GM21576 (cell line): ENCODE results near the gene RSRC2.
"Not testable (repeated sequence)": the region's sequence is repeated elsewhere in the genome, so short reads cannot be mapped to it uniquely, and the experiment has no call there.

Source experiments
- ATAC-seq: cut with Tn5 transposase; IDR thresholded peaks from one replicate; pipeline ENCODE4 v1.9.1; 2021; ENCODE audit warnings: mild to moderate bottlenecking, moderate library complexity; ENCODE audit not compliant: unreplicated experiment

The RSRC2 gene, protein sequence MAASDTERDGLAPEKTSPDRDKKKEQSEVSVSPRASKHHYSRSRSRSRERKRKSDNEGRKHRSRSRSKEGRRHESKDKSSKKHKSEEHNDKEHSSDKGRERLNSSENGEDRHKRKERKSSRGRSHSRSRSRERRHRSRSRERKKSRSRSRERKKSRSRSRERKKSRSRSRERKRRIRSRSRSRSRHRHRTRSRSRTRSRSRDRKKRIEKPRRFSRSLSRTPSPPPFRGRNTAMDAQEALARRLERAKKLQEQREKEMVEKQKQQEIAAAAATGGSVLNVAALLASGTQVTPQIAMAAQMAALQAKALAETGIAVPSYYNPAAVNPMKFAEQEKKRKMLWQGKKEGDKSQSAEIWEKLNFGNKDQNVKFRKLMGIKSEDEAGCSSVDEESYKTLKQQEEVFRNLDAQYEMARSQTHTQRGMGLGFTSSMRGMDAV

DNA sequence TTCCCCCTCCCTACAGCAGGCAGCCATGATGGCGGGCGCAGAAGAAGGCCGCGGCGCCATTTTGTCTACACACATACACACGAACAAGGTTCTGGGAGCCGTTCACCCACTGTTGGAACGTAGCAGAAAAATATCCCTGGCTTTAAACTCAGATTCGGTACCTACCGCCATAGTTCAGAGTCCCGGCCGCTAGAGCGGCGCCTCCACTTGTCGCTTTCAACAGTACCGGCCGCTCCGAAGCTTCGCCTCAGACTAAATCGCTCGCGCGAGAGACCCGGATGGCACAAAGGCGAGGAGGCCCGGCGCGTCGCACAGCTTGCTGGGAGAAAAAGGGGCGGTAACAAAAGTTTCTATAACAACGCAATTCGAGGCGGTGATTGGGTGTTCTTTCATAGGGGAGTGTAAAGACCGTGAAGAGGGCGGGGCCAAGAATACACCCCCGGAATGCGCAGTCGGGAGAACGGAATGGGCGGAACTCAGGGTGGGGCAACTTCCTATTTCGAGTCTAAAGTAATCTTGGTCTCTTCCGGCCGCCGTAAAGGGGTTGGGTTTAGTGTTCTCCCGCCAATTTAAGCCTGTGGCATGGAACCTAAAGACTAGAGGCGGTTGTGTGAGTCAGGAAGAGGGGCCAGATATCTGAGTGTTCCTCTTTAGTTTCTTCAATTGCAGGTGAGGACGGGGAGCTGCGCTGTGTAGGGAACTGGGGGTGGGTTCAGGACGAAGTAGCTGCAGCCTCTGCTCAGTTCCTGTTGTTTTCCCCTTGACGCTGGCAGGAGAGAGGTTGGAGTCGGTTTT is at the start of gene RSRC2, which contains the start of gene KNTC1:
RSRC2 (minus strand) TSS at position 254 of the 795 bp plus-strand sequence; CDS start at position 171, 83 bp downstream.
KNTC1 (plus strand) TSS at position 567 of the 795 bp plus-strand sequence. CDS start 2,815 bp downstream, outside the sequence.
- peak; percentile 93 for ATAC-seq

DNA sequence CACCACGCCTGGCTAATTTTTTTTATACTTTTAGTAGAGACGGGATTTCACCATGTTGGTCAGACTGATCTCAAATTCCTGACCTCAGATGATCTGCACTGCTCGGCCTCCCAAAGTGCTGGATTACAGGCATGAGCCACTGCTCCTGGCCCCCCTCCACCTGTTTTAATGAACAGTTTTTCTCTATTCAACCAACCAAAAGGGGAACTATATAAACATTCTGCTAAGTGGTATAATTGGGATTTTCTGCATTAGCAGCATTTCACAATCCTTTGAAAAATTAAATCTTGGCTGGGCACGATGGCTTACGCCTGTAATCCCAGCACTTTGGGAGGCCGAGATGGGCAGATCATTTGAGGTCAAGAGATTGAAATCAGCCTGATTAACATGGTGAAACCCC is 45.1 kb upstream of the RSRC2 start:
- ATAC-seq, result no peak

DNA sequence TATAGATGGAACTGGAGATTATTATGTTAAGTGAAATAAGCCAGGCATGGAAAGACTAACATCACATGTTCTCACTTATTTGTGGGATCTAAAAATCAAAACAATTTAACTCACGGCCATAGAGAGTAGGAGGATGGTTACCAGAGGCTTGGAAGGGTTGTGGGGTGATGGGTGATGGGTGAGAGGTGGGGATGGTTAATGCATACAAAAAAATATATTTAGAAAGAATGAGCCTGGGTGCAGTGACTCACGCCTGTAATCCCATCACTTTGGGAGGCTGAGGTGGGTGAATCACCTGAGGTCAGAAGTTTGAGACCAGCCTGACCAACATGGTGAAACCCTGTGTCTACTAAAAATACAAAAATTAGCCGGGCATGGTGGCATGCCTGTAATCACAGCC is 43.3 kb upstream of the RSRC2 start:
- not testable (repeated sequence) for ATAC-seq

- no peak for ATAC-seq
Measured at GRCh38 chr12:122569288-122569687, 42.6 kb upstream of the RSRC2 start.

DNA sequence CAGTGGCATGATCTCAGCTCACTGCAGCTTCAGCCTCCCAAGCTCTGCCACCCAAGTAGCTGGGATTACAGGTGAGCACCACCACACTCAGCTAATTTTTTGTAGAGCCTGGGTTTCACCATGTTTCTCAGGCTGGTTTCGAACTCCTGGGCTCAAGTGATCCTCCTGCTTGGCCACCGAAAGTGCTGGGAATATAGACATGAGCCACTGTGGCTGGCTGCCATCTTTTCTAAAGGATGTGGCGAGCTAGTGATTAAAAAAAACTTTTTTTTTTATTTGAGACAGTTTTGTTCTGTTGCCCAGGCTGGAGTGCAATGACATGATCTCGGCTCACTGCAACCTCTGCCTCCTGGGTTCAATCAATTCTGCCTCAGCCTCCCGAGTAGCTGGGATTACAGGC is 40.1 kb upstream of the RSRC2 start:
- ATAC-seq, result not testable (repeated sequence)

DNA sequence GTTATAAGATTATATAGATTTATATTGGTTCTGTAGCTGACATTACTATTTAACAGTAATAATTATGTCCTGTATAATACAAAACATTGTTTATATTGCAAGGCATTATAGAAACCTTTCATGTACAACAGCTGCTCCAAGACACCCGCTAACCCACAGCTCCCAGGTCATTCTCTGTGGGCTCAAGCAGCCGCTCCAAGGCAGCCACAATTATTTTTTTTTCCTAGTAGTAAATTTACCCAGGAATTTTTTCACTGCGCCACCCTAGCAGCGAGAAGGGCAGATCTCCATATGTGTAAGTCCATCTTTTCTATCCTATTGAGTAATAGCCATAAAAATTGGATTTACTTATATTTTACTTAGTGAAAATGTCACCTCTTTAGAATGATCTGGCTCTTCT is 36.6 kb upstream of the RSRC2 start:
- no peak for ATAC-seq

DNA sequence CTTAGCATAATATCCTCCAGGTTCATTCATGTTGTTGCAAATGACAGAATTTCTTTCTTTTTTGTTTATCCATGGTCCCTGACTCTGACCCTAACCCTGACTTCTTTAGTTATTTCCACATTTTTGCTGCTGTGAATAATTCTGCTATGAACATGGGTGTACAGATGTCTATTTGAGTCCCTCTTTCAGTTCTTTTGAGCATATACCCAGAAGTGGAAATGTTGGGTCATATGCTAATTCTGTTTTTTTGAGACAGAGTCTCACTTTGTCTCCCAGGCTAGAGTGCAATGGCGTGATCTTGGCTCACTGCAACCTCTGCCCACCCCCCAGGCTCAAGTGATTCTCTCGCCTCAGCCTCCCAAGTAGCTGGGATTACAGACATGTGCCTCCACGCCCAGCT is 33.4 kb upstream of the RSRC2 start:
- no peak for ATAC-seq

DNA sequence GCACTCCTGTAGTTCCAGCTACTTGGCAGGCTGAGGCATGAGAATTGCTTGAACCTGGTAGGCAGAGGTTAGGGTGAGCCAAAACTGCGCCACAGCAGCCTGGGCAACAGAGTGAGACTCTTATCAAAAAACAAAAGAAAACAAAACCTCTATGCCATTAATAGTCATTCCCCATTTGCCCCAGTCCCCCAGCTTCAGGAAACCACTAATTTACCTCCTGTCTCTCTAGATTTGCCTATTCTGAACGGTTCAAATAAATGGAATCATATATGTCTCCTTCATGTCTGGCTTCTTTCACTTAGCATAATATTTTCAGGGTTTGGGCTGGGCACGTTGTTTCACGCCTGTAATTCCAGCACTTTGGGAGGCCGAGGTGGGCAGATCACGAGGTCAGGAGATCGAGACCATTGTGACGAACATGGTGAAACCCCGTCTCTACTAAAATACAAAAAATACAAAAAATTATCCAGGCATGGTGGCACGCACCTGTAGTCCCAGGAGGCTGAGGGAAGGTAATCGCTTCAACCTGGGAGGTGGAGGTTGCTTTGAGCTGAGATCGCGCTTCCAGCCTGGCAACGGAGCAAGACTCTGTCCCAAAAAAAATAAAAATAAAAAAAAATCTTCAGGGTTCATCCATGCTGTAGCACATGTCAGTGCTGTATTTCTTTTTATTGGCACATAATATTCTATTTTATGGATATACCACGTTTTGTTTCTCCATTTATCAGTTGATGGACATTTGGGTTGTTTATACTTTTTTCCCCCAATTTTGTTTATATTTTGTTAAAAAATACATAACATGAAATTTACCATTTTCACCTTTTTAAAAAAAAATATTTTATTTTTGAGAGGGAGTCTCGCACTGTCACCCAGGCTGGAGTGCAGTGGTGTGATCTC is 32.3 kb upstream of the RSRC2 start:
- ATAC-seq, result no peak

DNA sequence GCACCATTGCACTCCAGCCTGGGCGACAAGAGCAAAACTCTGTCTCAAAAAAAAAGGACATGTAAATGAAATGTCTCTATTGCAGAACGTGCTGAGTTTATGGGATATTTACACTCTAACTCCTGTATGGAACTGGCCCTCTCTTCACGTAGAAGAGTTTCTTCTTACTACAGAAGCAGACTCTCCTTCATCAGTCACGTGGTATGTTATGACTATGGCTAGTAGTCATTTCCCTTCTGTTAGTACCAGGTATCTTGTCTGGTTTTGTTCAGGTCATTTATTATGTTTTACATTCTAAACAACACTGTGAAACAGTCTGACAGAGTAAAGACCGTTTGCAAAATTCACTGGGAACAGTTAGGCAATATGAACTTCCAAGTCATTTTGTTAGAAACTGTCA is 20.6 kb upstream of the RSRC2 start:
- no peak for ATAC-seq

GRCh38 chr12:122545855-122546254 is 19.1 kb upstream of the RSRC2 start:
- ATAC-seq, result no peak

DNA sequence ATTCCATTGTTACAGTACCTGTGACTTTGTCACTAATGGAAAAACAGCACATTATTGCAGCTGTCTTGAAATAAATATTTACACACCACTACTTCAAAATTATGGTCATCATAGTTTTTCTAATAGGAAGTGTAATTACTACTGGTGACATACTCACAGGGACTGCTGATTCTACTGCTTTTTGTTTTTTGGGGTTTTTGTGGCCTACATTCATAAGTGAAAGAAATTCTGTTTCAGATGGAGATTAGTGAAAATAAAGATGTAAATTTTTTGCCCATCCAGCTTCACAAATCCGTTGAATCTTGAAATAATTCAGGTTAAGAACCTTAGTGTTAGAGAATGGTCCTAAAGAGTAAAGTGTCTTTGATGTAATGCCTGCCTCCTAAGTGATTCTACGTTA is 17.8 kb upstream of the RSRC2 start:
- no peak for ATAC-seq

DNA sequence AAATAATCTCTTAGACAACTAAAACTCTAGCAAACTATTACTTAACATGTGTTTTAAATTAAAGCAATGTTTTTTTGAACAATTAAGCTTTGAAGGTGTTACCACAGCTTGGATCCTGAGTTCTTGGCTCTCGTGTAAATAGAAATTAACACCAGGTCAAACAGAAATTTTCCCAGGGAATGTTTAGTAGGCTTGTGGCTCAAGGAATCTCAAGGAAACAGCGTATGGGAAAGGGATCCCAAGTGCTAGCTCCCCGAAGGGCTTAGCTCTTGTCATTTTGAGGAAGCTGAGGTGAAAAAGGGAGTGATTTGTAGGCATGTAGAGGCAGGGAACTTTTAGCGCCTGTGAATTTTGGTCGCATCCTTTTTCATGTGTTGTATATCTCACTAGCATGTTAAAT is 11.8 kb upstream of the RSRC2 start:
- no peak for ATAC-seq

- ATAC-seq, result no peak
Measured at GRCh38 chr12:122537021-122537420, 10.3 kb upstream of the RSRC2 start.

GRCh38 chr12:122533856-122534255 is 7.1 kb upstream of the RSRC2 start:
- no peak for ATAC-seq

DNA sequence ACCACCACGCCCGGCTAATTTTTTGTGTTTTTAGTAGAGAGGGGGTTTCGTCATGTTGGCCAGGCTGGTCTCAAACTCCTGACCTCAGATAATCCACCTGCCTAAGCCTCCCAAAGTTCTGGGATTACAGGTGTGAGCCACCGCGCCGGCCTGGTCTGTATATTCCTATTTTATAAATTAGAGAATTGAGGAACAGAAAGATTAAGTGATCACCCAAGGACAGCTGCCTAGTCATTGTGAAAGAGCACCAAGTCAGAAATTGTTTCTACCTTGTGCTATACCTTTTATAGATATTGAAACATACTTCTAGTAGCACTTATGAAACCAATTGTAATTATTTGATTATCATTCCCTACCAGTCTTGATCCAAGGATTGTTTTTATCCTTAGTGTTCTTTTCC is 2.3 kb upstream of the RSRC2 start:
- no peak for ATAC-seq

GRCh38 chr12:122528582-122528981 is 1.8 kb upstream of the RSRC2 start:
- no peak for ATAC-seq

DNA sequence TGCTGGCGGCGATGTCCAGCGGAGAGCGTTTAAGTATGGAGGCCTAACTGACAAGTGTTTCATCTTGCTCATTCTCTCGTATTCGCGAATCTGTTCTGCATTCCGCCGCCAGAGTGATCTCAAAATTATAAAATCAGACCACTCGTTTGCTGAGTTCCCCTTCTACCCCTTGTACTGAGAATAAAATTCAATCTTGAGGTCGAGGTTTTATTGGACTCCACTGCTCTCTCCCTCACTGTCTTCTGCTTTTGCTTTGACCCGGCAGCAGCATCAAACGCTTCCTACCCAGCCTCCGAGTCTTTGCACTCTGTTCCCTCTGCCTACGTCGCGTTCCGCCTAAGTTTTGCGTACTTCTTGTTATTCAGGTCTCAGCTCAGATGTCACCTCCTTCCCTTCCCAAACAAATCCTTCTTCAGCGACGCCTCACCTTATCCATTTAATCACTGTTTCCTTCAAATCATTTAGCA is 775 bp upstream of the RSRC2 start:
- ATAC-seq, result no peak

DNA sequence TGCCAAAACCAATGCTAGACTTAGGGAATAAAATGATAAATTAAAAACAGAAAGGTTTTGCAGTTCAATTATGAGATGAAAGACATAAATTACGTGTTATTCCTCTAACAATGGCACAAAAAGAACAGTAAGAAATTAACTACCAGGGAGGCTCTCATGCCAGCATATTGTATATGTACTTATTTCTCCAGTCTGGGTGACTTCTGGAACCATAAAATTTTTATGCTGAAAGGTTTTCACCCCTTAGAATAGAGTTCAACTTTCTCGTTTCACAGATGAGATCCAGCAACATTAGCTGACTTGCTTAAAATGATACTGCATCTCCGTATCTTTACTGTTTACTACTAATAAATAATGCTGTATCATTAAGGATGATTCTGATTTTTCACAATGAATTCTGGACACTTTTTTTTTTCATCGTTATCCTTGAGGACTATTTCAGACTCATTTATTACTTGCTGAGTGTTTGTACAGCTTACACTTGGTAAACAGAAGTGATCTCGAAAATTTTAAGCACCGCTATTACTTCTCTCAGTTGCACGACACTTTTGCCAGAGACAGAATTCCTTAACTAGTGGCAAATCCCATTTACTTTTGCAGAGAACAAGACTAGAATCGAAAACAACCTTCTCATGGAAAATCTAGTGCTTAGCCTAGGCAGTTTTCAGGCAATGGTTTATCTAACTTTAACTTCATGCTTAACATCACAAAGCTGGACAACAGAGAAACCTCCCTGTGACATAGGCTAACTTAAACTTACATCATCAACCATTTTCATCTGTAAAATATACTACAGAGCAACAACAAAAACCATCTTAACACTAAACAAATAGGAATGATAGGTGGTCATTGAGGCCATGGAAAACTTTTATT is 2.7 kb downstream of the RSRC2 start:
- no peak for ATAC-seq

DNA sequence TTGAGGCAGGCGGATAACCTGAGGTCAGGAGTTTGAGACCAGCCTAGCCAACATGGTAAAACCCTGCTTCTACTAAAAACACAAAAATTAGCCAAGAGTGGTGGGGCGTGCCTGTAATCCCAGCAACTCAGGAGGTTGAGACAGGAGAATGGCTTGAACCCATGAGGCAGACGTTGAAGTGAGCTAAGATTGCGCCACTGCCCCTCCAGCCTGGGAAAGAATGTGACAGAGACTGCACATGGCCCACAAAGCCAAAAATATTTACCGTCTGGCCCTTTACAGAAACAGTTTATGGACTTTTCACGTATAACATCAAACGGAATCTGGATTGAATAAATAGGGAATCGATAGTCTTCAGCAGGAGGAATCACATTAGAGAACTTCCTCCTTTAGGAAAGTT is 3.5 kb downstream of the RSRC2 start:
- ATAC-seq, result no peak

DNA sequence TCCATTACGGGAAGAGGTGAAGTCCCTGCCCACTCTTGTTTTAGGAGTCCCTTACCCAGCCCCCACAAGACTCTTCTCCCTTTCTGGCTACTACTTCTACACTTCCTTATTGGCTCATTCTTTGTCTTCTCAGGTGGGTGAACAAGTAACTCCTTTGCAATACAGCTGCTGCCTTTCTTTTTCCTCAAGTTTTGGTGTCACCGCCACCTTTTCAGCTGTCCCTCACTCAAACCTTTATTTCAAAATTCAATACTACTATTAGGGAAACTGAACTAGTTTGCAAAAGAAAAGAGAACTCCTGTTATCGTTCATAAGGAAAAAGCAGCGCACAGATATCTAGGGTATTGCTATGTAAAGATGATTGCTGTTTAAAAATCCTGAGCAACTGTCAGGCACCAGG is 6.1 kb downstream of the RSRC2 start:
- ATAC-seq, result no peak
